Motor neuron (in vitro differentiated cells): ENCODE measurements around the gene TMCO4. TPM values are rescaled to one million over a fixed set of nuclear protein-coding genes. Genes with fewer than 3 reads are reported as not detected.
"Not testable (repeated sequence)": the region's sequence is repeated elsewhere in the genome, so short reads cannot be mapped to it uniquely, and the experiment has no call there.

Experiments used
- ATAC-seq, 8 experiments: fragments of 200-7000 bp; cut with Tn5 transposase; replicated peaks in 6 of 8; 2 replicates each; pipeline ENCODE4 v1.8.0; 2021; ENCODE audit warnings: mild to moderate bottlenecking in 8 of 8, moderate library complexity in 8 of 8
- H3K27ac ChIP-seq, 2 donors: fragments of 250-450 bp; sonication (Bioruptor Pico); 2 replicates each; pipeline ENCODE4 v1.9.0; 2021; ENCODE audit warnings: antibody characterized with exemption in 2 of 2, mild to moderate bottlenecking in 2 of 2, moderate library complexity in 1 of 2
- H3K4me1 ChIP-seq, 2 donors: fragments of 250-450 bp; sonication (Bioruptor Pico); replicated peaks in 1 of 2; 2 replicates each; pipeline ENCODE4 v1.6.1; 2021; ENCODE audit warnings: antibody characterized with exemption in 2 of 2, mild to moderate bottlenecking in 2 of 2, moderate library complexity in 1 of 2
- H3K4me3 ChIP-seq, 5 donors: fragments of 250-450 bp; sonication (Bioruptor Pico); 2 replicates each; pipeline ENCODE4 v1.9.0; 2021; ENCODE audit warnings: antibody characterized with exemption in 5 of 5, mild to moderate bottlenecking in 5 of 5, moderate library complexity in 4 of 5
- WGBS, 10 experiments: fragments of 450-650 bp; shearing (Covaris generic); methylation state at CpG; one replicate each; pipeline ENCODE4 v1.0.0; 2022; 5-methylcytosine and 5-hydroxymethylcytosine counted together
- in situ Hi-C, 9 experiments: fragments of 400-800 bp; cut with MboI; loops; one replicate each; pipeline ENCODE4 v1.15.0; 2021; ENCODE audit warnings: low sequenced_read_pairs in 9 of 9, low pct_unique_long_range_greater_than_20kb in 2 of 9; ENCODE audit not compliant: unreplicated experiment in 9 of 9
- total RNA-seq, 8 experiments: library from RNA; unstranded; fragments of 300-600 nt; gene quantifications; 2 replicates each; pipeline versions ENCODE4 v1.2.3 to v1.2.4, GENCODE V29; 2022

TMCO4 gene
- total RNA-seq, 8 experiments from 2014 or later, result 0.14 to 12.3 (median 0.69) TPM

DNA sequence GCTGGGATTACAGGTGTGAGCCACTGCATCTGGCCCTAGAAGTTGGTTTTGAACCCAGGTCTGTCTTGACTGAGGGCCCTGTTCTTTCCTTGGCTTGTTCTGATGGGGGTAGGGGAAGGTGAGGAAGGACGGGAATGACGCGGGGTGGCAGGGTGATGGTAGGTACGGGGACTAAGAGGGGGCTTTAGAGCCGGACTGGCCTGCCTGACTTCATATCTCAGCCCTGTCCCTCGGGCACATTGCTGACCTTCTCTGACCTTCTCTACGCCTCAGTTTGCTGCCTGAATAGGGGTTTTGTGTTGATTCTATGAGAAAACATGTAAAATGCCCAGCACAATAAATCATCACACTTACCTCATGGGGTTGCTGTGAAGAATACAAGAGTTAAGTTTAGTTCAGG is 8.6 kb upstream of the TMCO4 start:
- Histone ChIP-seq H3K27ac (no peak overlapping the region), H3K4me1 (no peaks in the 10 kb centered on the region), H3K4me3 (no peak overlapping the region)
- WGBS, 10 experiments, result 19 to 85% (median 80%) methylated on average over 1 to 6 of the region's 7 CpGs; no CpG with 5 or more reads in 3 of the 10 experiments
- ATAC-seq, result no peak
- in situ Hi-C loops, result no loop called here

DNA sequence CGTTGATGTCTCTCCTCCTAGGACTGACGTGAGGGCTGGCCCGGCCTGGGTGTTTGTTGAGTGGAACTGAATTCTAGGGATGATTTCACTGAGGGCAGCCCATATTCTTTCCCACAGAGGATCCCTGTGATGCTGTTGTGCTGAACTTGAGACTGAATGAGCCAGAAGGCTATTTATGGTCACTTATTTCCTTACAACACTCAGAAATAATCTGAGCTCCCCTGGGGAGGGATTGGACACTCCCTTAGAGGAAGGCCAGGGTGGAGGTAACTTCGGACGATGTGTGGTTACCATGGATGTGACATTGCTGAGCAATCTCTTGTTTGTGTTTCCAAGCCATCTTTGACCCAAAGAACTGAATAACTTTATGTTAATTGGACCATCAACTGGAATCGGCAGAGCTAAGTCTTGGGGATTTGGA is 5.1 kb upstream of the TMCO4 start:
- ATAC-seq, result peak in 1 of 8 experiments; percentile 31
- WGBS, 10 experiments, result 56 to 100% (median 75%) methylated on average over 1 to 6 of the region's 6 CpGs; no CpG with 5 or more reads in 1 of the 10 experiments
- in situ Hi-C loops, result no loop called here
- Histone ChIP-seq H3K4me1 (no peaks in the 10 kb centered on the region), H3K4me3 (no peak overlapping the region), H3K27ac (no peak overlapping the region)

DNA sequence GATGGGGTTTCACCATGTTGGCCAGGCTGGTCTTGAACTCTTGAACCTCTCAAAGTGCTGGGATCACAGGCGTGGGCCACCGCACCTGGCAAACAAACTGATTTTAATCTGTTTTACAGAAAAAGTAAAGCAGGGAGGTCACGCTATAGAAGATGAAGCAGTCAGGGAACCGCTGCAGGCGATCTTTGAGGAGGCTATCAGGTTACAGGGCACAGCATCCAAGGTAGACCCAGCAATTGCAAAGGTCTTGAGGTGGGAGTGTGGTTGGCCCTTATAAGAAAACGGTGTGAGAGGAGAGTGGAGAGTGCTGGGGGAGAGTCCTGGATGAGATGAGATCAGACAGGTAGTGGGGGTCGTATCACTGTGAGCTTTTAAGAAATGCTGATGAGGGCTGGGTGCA is 2.6 kb upstream of the TMCO4 start:
- in situ Hi-C loops, result no loop called here
- WGBS, 10 experiments, result 0 to 96% (median 56%) methylated on average over 1 to 7 of the region's 7 CpGs
- no peak overlapping the region for H3K27ac ChIP-seq
- no peak for ATAC-seq
- H3K4me3 ChIP-seq, result no peak overlapping the region
- peaks cover 0 to 3% of the 10 kb centered on the region in 2 donors for H3K4me1 ChIP-seq

DNA sequence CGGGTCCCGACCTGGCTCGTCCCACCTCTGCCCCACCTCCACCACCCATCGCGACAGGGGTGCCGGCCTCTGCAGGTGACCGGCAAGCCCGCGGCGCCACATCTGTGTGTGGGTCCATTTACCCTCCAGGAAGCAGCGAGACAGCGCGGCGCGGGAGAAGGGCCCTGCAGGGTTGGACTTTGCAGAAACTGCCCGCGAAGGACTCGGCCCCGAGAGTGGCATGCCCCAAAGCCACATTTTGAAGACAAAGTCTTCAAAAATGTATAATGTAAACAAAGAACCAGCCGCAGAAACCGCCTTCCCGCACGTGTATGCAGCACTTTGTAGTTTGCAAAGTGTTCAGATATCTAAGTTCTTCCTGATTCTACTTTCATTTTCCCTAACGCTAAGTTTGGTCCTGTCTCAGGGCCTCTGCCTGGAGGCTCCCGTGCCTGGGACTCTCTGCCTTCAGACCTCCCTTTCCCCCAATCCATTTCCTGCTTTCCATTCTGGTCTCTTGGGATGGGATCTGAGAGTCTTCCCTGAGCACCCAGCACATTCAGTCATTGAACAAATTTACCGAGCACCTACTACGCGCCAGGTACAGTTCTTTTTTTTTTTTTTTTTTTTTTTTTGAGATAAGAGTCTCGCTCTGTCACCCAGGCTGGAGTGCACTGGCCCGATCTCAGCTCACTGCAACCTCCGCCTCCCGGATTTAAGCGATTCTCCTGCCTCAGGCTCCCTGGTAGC is 524 bp upstream of the TMCO4 start:
- 4 to 100% (median 42%) methylated on average over 1 to 30 of the region's 33 CpGs; no CpG with 5 or more reads in 1 of the 10 experiments for WGBS, 10 experiments
- peak; percentile 35 to 71 (median 60) for ATAC-seq
- in situ Hi-C loops, result no loop called here
- Histone ChIP-seq H3K27ac (no peak overlapping the region), H3K4me1 (peaks cover 0 to 3% of the 10 kb centered on the region in 2 donors), H3K4me3 (peak overlapping the region; percentile 11 to 26 (median 20))

DNA sequence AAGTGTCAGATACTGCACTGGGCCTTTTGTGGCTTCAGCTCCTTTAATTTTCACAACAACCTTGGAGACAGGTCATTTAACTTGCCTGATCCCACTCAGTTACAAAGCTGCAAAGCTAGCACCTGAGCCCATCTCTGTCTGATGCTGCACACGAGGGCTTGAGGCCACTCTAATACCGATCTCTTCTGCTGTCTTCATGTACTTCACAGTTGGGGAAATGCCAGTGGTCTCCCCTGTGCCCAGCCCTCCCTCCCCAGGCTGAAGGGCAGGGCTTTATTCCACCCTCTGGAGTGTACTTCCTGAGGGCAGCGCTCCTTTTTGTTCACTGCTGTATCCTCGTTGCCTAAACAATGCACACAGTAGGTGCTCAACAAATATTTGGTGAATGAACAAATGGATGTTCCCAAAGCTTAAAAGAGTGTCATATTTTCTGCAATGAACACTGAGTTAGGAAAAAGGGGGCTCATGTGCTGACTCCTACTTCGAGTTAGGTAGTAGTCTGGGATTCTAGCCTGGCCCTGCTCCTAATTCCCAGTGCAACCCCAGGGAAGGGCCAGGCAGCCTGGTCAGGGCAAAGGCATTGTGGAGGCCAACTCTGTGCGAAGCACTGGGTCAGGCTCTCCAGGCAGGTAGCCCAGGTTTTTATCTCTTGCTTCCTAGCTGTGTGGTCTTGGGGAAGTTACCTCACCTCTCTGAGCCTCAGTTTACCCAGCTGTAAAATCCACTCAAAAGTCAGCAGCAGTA is 1.1 kb downstream of the TMCO4 start:
- peaks cover 0 to 4% of the 10 kb centered on the region in 2 donors for H3K4me1 ChIP-seq
- 70 to 100% (median 80%) methylated on average over 1 to 5 of the region's 6 CpGs; no CpG with 5 or more reads in 3 of the 10 experiments for WGBS, 10 experiments
- H3K27ac ChIP-seq, result no peak overlapping the region
- in situ Hi-C loops, result no loop called here
- ATAC-seq, result no peak
- H3K4me3 ChIP-seq, result no peak overlapping the region

DNA sequence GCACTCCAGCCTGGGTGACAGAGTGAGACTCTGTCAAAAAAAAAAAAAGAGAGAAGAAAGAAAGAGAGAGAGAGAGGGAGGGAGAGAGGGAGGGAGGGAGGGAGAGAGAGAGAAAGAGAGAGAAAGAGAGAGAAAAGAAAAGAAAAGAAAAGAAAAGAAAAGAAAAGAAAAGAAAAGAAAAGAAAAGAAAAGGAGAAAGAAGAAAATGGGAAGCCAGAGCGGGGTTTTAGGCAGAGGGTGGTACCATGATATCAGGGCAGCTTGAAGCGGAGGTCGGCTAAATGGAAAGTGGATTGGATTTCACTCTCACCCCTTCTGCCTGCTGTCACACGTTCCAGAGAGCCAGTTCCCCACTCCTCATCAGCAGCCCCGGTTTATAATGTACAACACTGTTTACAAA is 1.9 kb downstream of the TMCO4 start:
- 50 to 100% (median 74%) methylated on average over 1 to 5 of the region's 5 CpGs; no CpG with 5 or more reads in 2 of the 10 experiments for WGBS, 10 experiments
- H3K4me3 ChIP-seq, result no peak overlapping the region
- in situ Hi-C loops, result no loop called here
- H3K27ac ChIP-seq, result no peak overlapping the region
- no peak for ATAC-seq
- H3K4me1 ChIP-seq, result peaks cover 5 to 11% of the 10 kb centered on the region in 2 donors

DNA sequence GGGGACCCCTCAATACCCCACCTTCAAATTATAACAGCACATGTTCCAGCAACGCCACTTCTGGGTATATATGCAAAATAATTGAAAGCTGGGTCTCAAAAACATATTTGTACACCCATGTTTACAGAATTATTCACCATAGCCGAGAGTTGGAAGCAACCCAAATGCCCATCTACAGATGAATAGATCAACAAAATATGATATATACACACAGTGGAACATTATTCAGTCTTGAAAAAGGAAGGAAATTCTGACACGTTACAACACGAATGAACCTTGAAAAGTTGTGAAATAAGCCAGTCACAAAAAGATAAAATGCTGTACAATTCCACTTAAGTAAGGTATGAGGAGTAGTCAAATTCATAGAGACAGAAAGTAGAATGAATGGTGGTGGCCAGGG is 5.1 kb downstream of the TMCO4 start:
- no peak overlapping the region for H3K4me3 ChIP-seq
- no peak overlapping the region for H3K27ac ChIP-seq
- in situ Hi-C loops, result no loop called here
- ATAC-seq, result no peak
- peaks cover 5 to 11% of the 10 kb centered on the region in 2 donors for H3K4me1 ChIP-seq
- WGBS, 10 experiments, result 60 to 100% (median 87%) methylated on average over 1 to 4 of the region's 4 CpGs

DNA sequence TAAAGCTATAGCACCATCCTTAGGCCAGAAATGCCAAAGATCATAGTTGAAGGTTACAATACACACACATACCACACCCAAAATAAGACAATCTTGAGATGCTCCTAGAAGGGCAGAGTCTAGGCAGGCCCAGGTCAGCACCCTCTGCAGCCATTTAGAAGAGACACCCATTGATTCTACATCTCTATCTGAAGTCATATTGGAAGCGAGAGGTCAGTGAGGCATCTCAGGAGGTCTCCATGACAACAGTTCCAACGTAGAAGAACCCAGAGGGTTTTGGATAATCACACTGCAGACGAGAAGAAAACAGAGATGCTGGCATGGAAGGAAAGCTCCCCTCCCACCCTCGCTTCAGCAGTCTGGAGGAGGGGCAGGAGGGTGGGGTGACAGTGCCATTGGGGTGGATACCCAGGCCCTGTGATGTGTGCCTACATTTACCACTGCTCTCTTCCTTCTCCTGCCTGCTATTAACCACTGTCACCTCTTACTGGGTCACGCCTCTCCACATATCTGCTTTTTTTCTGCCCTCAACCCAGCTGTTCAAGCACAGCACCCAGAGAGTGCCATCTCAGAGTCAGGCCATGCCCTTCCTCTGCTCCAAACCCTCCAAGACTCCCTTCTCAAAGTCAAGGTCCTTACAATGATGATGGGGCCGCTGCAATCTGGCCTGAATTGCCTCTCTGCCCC is 6.2 kb downstream of the TMCO4 start:
- Histone ChIP-seq H3K4me1 (peaks cover 5 to 7% of the 10 kb centered on the region in 2 donors), H3K27ac (no peak overlapping the region), H3K4me3 (no peak overlapping the region)
- ATAC-seq, result peak in 2 of 8 experiments; percentile 23 to 34
- in situ Hi-C loops, result no loop called here
- 20 to 100% (median 54%) methylated on average over 1 to 4 of the region's 6 CpGs; no CpG with 5 or more reads in 4 of the 10 experiments for WGBS, 10 experiments

DNA sequence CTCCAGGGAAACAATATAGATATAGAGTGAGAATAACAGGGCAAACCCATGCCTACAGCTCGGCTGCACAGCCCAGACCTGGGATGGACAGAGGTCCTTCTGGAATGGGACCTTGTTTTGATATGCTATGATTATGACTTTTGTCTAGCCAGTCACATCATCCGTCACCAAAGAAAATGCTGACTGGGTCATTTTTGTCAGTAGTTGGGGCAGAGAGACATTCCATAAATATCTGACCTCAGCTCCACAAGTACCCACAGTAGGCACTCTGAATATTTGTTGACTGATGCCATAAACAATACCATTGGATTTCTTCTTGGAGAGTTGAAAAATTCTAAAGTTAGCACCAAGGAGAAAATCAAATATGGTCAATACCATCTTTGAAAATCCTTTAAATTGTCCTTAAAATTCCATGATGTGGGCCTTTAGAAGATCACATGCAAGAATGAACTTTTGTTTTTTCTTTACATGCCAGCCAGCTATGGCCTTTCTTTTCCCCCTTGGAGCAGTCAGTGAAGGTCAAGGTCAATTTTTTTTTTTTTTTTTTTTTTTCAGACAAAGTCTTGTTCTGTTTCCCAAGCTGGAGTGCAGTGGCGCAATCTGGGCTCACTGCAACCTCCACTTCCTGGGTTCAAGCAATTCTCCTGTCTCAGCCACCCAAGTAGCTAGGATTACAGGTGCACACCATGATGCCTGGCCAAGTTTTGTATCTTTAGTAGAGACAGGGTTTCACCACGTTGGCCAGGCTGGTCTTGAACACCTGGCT is 7.3 kb downstream of the TMCO4 start:
- WGBS, 10 experiments, result 40 to 100% (median 77%) methylated on average over 1 to 4 of the region's 4 CpGs; no CpG with 5 or more reads in 1 of the 10 experiments
- no peak for ATAC-seq
- Histone ChIP-seq H3K4me3 (no peak overlapping the region), H3K27ac (no peak overlapping the region), H3K4me1 (peaks cover 5 to 7% of the 10 kb centered on the region in 2 donors)
- in situ Hi-C loops, result no loop called here

DNA sequence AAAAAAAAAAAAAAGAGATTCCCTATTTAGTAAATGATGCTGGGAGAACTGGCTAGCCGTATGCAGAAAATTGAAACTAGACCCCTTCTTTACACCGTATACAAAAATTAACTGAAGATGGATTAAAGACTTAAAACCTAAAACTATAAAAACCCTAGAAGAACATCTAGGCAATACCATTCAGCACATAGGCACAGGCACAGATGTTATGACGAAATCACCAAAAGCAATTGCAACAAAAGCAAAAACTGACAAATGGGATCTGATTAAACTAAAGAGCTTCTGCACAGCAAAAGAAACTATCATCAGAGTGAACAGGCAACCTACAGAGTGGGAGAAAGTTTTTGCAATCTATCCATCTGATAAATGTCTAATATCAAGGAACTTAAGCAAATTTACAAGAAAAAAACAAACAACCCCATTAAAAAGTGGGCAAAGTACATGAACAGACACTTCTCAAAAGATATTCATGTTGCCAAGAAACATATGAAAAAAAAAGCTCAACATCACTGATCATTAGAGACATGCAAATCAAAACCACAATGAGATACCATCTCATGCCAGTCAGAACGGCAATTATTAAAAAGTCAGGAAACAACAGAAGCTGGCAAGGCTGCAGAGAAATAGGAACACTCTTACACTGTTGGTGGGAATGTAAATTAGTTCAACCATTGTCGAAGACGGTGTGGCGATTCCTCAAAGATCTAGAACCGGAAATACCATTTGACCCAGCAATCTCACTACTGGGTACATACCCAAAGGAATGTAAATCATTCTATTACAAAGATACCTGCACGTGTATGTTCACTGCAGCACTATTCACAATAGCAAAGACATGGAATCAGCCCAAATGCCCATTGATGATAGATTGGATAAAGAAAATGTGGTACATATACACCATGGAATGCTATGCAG is 9.4 kb downstream of the TMCO4 start:
- 64 to 100% (median 83%) methylated on average over 1 to 9 of the region's 9 CpGs; no CpG with 5 or more reads in 1 of the 10 experiments for WGBS, 10 experiments
- in situ Hi-C loops, ATAC-seq: not testable (repeated sequence)

DNA sequence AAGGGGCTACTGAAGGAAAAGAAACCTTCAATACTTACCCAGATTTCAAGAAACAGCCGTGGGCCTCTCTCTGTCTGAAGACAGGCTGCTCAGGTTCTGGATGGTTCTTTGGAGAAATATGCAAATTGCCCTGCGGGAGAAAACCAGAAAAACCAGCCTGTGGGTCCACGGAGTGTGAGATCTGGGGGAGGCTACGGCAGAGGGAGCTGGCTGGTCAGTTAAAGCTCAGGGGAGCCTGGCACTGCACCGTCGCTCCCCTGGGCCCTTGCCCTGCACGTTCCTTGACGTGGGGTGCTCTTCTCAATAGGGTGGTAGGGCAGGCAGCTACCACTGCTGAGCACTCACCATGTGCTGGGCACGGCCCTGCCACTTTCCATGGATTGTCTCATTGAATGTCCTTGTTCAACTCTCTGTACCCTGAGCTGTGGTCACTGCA is 12.7 kb downstream of the TMCO4 start:
- ATAC-seq, result peak in 1 of 8 experiments; percentile 44
- H3K27ac ChIP-seq, result no peak overlapping the region
- 14 to 69% (median 46%) methylated on average over 1 to 8 of the region's 9 CpGs; no CpG with 5 or more reads in 2 of the 10 experiments for WGBS, 10 experiments
- H3K4me3 ChIP-seq, result no peak overlapping the region
- no peaks in the 10 kb centered on the region for H3K4me1 ChIP-seq
- in situ Hi-C loops, result no loop called here

More for the DNA sequence above, 9.4 kb downstream of the TMCO4 start:
- not testable (repeated sequence) for H3K4me1 ChIP-seq, H3K4me3 ChIP-seq, H3K27ac ChIP-seq
